MV-4-11 (cell line): Measurements from ENCODE around the gene C5orf46.

Experiments used
- DNase-seq: peaks from one replicate; lab custom pipeline; 2025; lab: John Stamatoyannopoulos, UW

Gene C5orf46

GRCh38 chr5:147857302-147858129 is 48.8 kb downstream of the C5orf46 start:
- no peak for DNase-seq

GRCh38 chr5:147856801-147857200 is 49.5 kb downstream of the C5orf46 start:
- no peak for DNase-seq

GRCh38 chr5:147855774-147856069 is 50.6 kb downstream of the C5orf46 start:
- no peak for DNase-seq

GRCh38 chr5:147854894-147855773 is 51.2 kb downstream of the C5orf46 start:
- DNase-seq = no peak

GRCh38 chr5:147854331-147854730 is 52.0 kb downstream of the C5orf46 start:
- DNase-seq = no peak

GRCh38 chr5:147853372-147853987 is 52.9 kb downstream of the C5orf46 start:
- no peak for DNase-seq

- no peak for DNase-seq
Measured at GRCh38 chr5:147852365-147852764, 54.0 kb downstream of the C5orf46 start.

GRCh38 chr5:147851578-147851977 is 54.8 kb downstream of the C5orf46 start:
- no peak for DNase-seq

GRCh38 chr5:147849226-147849625 is 57.1 kb downstream of the C5orf46 start:
- DNase-seq = no peak

- DNase-seq = no peak
Measured at GRCh38 chr5:147845618-147846017, 60.7 kb downstream of the C5orf46 start.

- no peak for DNase-seq
Measured at GRCh38 chr5:147844846-147845245, 61.5 kb downstream of the C5orf46 start.

GRCh38 chr5:147842869-147843268 is 63.5 kb downstream of the C5orf46 start:
- DNase-seq = no peak
